ENCODE results near the gene NCKAP1.

DNA sequence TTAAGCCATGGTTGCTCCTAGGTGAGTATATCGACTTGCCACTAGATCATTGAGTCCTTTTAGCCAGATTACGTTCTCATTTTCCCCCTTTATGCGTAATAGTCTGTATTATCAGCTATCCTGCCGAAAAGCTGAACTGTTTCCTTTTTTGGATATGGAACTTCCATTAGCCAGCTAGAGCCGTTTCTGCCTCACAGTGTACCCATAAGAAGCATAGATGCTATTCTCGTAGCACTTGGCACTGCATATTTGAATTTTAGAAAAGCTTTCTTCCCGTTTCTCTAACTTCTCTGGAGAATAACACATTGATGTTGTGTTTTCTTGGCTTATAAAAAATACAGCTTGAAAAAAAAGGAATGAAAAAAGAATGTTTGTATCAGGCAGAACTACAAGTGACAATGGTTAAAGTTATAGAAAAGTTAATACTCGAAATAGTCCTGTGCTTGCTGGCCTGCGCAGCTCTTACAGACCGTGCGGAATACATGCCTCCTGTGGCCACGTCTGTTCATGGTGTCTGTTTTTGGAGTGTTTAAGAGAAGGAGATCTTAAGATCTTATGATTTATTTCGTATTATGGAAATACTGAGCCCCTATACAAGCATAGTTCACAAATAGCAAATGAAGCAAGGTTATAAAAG lies 41.0 kb upstream of the NCKAP1 start:
- TF ChIP-seq POLR2A (IDR thresholded peaks at IDR 0.05) (no peak), POLR2AphosphoS5 (IDR thresholded peaks at IDR 0.05) (no peak), EP300 (IDR thresholded peaks at IDR 0.05) (no peak)
- TF ChIP-seq, protein P1, sequence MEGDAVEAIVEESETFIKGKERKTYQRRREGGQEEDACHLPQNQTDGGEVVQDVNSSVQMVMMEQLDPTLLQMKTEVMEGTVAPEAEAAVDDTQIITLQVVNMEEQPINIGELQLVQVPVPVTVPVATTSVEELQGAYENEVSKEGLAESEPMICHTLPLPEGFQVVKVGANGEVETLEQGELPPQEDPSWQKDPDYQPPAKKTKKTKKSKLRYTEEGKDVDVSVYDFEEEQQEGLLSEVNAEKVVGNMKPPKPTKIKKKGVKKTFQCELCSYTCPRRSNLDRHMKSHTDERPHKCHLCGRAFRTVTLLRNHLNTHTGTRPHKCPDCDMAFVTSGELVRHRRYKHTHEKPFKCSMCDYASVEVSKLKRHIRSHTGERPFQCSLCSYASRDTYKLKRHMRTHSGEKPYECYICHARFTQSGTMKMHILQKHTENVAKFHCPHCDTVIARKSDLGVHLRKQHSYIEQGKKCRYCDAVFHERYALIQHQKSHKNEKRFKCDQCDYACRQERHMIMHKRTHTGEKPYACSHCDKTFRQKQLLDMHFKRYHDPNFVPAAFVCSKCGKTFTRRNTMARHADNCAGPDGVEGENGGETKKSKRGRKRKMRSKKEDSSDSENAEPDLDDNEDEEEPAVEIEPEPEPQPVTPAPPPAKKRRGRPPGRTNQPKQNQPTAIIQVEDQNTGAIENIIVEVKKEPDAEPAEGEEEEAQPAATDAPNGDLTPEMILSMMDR (IDR thresholded peaks at IDR 0.05): peak in 1 of 4 experiments; percentile 12

Data from sigmoid colon (tissue), 4 donors.